Parathyroid adenoma (tissue), 2 donors: ENCODE data around the gene ACAD8.

Experiments
- H2AFZ ChIP-seq: fragments of 300-600 bp; sonication (generic); one replicate; pipeline ENCODE4 v1.7.0; 2017; ENCODE audit warnings: antibody characterized with exemption, mild to moderate bottlenecking
- H3K27ac ChIP-seq: fragments of 300-600 bp; sonication (generic); one replicate; pipeline ENCODE4 v1.7.0; 2017
- H3K27me3 ChIP-seq: fragments of 300-600 bp; sonication (generic); one replicate; pipeline ENCODE4 v1.7.0; 2017; ENCODE audit warnings: low read length; ENCODE audit not compliant: control insufficient read depth, insufficient read depth
- H3K36me3 ChIP-seq: fragments of 300-600 bp; sonication (generic); one replicate; pipeline ENCODE4 v1.7.0; 2017; ENCODE audit warnings: low read length; ENCODE audit not compliant: control insufficient read depth, insufficient read depth
- H3K4me1 ChIP-seq: fragments of 300-600 bp; sonication (generic); one replicate; pipeline ENCODE4 v1.7.0; 2017; ENCODE audit warnings: control low read depth
- H3K4me2 ChIP-seq: fragments of 300-600 bp; sonication (generic); one replicate; pipeline ENCODE4 v1.7.0; 2017; ENCODE audit warnings: low read length
- H3K4me3 ChIP-seq: fragments of 300-600 bp; sonication (generic); one replicate; pipeline ENCODE4 v1.7.0; 2017; ENCODE audit warnings: low read depth, low read length
- H3K79me2 ChIP-seq: fragments of 300-600 bp; sonication (generic); one replicate; pipeline ENCODE4 v1.7.0; 2017; ENCODE audit warnings: control low read depth
- H3K9ac ChIP-seq: fragments of 300-600 bp; sonication (generic); one replicate; pipeline ENCODE4 v1.7.0; 2017; ENCODE audit warnings: mild to moderate bottlenecking
- H3K9me3 ChIP-seq: fragments of 300-600 bp; sonication (generic); one replicate; pipeline ENCODE4 v1.7.0; 2017; ENCODE audit warnings: low read length; ENCODE audit not compliant: control insufficient read depth
- TF ChIP-seq, protein P1 (sequence below): fragments of 300-600 bp; sonication (generic); IDR thresholded peaks from one replicate; pipeline ENCODE4 v1.7.0; 2017; ENCODE audit warnings: antibody characterized with exemption, mild to moderate bottlenecking
- donor health status: primary hyperparathyroidism.

Gene ACAD8

DNA sequence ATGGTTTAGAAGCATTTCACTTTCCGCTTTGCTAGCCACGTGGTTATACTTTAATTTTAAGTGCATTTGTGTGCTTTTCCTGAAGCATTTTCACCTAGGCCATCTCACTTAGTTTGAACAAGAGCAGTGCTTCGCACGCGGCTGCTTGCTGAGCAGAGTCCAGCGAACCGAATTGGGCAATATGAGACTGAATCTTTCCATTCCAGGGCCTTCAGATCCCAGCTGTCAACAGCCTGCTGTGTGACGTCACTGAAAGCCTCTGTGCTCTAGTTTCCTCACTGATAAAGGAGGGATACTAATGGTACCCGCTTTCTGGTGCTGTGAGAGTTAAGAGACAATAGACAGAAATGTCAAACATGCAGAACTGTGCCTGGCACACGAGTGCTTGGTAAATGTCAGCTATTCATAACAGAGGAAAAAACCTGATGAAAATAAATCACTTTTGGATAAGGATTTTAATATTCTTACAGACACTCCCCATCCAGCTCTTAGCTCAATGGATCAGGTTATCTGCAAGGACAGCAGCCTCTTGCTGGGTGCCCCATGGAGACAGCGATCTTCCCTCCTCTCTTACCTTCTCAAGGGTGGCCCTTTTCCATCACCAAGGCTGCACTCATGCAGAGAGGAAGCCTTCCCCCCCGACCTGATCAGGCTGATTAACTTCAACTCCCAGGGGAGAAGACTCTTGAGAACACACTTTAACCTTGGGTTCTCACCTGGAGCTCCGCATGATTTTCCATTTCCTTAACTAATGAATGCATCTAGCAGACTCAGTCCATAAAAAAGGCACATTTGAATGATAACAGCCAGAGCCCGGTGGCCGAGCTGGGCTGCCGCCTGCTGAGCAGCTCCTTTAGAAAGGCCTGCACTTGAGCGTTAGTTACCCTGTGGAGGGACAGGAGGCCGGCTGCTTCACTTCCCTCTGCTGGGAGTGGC is 19.3 kb downstream of the ACAD8 start:
- Histone ChIP-seq H3K4me2 (no peak overlapping the region), H2AFZ (no peak overlapping the region), H3K9ac (no peak overlapping the region), H3K4me3 (no peak overlapping the region), H3K27me3 (no peaks in the 10 kb centered on the region), H3K9me3 (no peaks in the 10 kb centered on the region), H3K36me3 (no peaks in the 10 kb centered on the region), H3K4me1 (no peaks in the 10 kb centered on the region), H3K79me2 (no peaks in the 10 kb centered on the region), H3K27ac (no peak overlapping the region)
- TF ChIP-seq, protein P1, sequence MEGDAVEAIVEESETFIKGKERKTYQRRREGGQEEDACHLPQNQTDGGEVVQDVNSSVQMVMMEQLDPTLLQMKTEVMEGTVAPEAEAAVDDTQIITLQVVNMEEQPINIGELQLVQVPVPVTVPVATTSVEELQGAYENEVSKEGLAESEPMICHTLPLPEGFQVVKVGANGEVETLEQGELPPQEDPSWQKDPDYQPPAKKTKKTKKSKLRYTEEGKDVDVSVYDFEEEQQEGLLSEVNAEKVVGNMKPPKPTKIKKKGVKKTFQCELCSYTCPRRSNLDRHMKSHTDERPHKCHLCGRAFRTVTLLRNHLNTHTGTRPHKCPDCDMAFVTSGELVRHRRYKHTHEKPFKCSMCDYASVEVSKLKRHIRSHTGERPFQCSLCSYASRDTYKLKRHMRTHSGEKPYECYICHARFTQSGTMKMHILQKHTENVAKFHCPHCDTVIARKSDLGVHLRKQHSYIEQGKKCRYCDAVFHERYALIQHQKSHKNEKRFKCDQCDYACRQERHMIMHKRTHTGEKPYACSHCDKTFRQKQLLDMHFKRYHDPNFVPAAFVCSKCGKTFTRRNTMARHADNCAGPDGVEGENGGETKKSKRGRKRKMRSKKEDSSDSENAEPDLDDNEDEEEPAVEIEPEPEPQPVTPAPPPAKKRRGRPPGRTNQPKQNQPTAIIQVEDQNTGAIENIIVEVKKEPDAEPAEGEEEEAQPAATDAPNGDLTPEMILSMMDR: no peak

DNA sequence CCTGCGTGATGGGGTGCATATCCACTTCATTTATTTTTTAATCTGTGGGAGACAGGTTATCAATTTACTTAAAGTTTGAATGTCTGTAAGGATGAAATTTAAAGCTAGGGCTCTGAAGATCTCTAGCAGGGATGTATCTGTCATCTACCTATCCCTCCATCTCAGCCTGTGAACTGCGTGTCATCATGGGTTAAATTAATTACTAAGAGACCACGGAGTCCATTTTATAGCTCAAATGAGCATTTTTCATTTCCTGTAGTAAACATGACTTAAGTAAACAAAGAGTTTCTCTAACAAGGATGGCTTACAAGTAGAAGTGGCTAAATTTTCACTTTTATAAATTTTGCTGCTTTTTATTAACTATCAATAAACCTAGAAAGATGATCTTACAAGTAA is 19.9 kb downstream of the ACAD8 start:
- H3K36me3 ChIP-seq: no peaks in the 10 kb centered on the region
- no peak overlapping the region for H3K27ac ChIP-seq
- H3K4me3 ChIP-seq: no peak overlapping the region
- no peaks in the 10 kb centered on the region for H3K27me3 ChIP-seq
- no peaks in the 10 kb centered on the region for H3K79me2 ChIP-seq
- no peaks in the 10 kb centered on the region for H3K4me1 ChIP-seq
- TF ChIP-seq, protein P1: no peak
- H2AFZ ChIP-seq: no peak overlapping the region
- no peak overlapping the region for H3K9ac ChIP-seq
- H3K9me3 ChIP-seq: no peaks in the 10 kb centered on the region
- no peak overlapping the region for H3K4me2 ChIP-seq

DNA sequence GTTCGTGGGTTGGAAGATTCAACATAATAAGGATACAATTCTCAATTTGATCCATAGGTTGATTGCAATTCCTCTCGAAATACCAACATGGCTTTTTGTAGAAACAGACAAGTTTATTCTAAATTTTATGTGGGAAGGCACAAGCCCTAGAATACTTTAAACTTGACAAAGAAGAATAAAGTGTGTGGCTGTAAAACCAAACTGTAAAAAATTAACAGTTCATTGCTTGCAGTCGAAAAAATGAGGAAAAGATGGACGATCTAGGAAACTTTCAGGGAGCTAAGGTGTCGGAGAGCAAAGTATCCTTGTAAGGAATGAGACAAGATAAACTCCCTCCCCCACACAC is 21.8 kb downstream of the ACAD8 start:
- Histone ChIP-seq H3K4me3 (no peak overlapping the region), H3K79me2 (no peaks in the 10 kb centered on the region)

DNA sequence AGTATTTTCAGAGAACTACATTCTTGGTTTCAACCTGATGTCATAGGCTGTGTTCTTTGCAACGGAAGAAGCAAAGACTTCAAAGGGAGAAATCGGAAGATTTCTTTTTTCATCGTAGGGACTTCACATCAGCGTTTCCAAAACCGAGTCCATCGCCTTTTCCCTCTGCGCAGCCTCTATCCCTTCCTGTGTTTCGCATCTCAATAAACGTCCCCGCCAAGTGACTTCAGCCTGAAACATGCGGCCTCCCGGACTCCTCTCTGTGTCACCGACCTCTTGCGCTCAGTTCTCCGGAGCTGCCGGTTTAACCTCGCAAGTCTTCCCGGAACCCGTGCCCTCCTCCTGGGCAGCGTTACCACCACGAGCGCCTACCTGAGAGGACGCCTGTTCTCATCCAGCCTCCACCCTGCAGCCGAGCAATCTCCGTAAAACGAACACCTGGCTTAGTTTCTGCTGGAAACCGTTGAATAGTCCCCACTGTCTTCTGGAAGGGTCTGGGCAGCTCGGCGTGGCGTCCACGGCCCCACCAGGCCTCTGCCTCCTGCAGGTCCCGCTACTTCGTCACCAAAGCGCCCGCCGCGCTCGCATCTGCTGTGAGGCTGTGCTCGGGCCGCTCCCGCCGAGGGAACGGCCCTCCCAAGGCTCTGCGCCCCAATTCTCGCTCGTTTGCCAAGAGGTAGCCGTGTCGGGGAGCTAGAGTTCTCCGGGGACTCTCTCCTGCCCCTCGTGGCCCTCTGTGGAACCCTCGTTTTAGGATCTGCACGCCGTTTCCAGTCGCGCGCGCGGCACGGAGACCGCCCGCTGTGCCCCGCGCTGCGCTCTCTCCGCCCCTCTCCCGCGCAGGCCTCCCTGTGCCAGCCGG is 22.4 kb downstream of the ACAD8 start, which contains the start of gene GLB1L3:
GLB1L3 (plus strand) TSS at position 846 of the 862 bp plus-strand sequence. CDS start 362 bp downstream, outside the sequence.
- no peaks in the 10 kb centered on the region for H3K9me3 ChIP-seq
- H3K79me2 ChIP-seq: no peaks in the 10 kb centered on the region
- H3K36me3 ChIP-seq: no peaks in the 10 kb centered on the region
- TF ChIP-seq, protein P1: no peak
- H3K4me1 ChIP-seq: no peaks in the 10 kb centered on the region
- H3K27me3 ChIP-seq: no peaks in the 10 kb centered on the region
- no peak within 1 kb of the TSS for H3K27ac ChIP-seq
- no peak within 1 kb of the TSS for H3K9ac ChIP-seq
- H2AFZ ChIP-seq: peak within 1 kb of the TSS; percentile 60
- peak within 1 kb of the TSS; percentile 51 for H3K4me2 ChIP-seq
- H3K4me3 ChIP-seq: no peak within 1 kb of the TSS

More for the DNA sequence above, 21.8 kb downstream of the ACAD8 start:
- Histone ChIP-seq H3K27me3 (no peaks in the 10 kb centered on the region), H3K4me1 (no peaks in the 10 kb centered on the region), H3K36me3 (no peaks in the 10 kb centered on the region), H2AFZ (no peak overlapping the region), H3K9ac (no peak overlapping the region), H3K9me3 (no peaks in the 10 kb centered on the region), H3K27ac (no peak overlapping the region), H3K4me2 (no peak overlapping the region)
- TF ChIP-seq, protein P1: no peak
